Prostate gland (tissue), 2 donors: Measurements from ENCODE around the gene ATXN1. TPM values are rescaled to one million over a fixed set of nuclear protein-coding genes. Genes with fewer than 3 reads are reported as not detected.

Experiments used
- DNase-seq: peaks from one replicate; pipeline ENCODE4 v3.0.0-alpha.2; 2019; ENCODE audit warnings: low spot score
- H3K27ac ChIP-seq, 2 donors: fragments of 200-600 bp; sonication (generic); 2 replicates each; pipeline ENCODE4 v1.5.1; 2017 to 2019
- H3K27me3 ChIP-seq: fragments of 200-600 bp; sonication (generic); replicated peaks from 2 replicates; pipeline ENCODE4 v1.5.1; 2019; ENCODE audit not compliant: insufficient read depth
- H3K36me3 ChIP-seq, 2 donors: fragments of 200-600 bp; sonication (generic); 1 replicate in 1 of 2; 2 replicates in 1 of 2; pipeline versions ENCODE4 v1.5.1 to v1.8.1; 2017 to 2019
- H3K4me1 ChIP-seq: fragments of 200-600 bp; sonication (generic); replicated peaks from 2 replicates; pipeline ENCODE4 v1.5.1; 2019
- H3K4me3 ChIP-seq, 2 donors: fragments of 200-600 bp; sonication (generic); 2 replicates each; pipeline ENCODE4 v1.5.1; 2017 to 2019
- H3K9me3 ChIP-seq: fragments of 200-600 bp; sonication (generic); 2 replicates; pipeline ENCODE4 v1.5.1; 2017
- CTCF ChIP-seq, 4 experiments: fragments of 200-600 bp in 2 of 4; fragments of 450-650 bp in 2 of 4; sonication (generic) in 2 of 4; IDR thresholded peaks; 1 replicate in 3 of 4; 2 replicates in 1 of 4; pipeline ENCODE4 v1.5.1; 2016 to 2019; ENCODE audit warnings: antibody characterized with exemption in 4 of 4, mild to moderate bottlenecking in 2 of 4, moderate library complexity in 2 of 4
- POLR2A ChIP-seq: fragments of 450-650 bp; IDR thresholded peaks from one replicate; pipeline ENCODE4 v1.6.1; 2016; ENCODE audit warnings: antibody characterized with exemption, mild to moderate bottlenecking
- POLR2AphosphoS5 ChIP-seq: sonication (generic); formaldehyde crosslinking; IDR thresholded peaks from one replicate; pipeline ENCODE4 v1.6.1; 2017; ENCODE audit warnings: antibody characterized with exemption
- WGBS: methylation state at CpG from one replicate; pipeline ENCODE4 v1.1.5; 2018; 5-methylcytosine and 5-hydroxymethylcytosine counted together
- intact Hi-C: fragments of 100-400 bp; cut with DNase I; formaldehyde crosslinking; loops from one replicate; pipeline ENCODE4 v1.14.2; 2022
- total RNA-seq, 2 donors: library from RNA; depleted of rRNA; stranded (reverse); fragments of >200 nt; gene quantifications; one replicate each; pipeline ENCODE4 v1.1.0, GENCODE V29; 2016

The ATXN1 gene
- total RNA-seq, 2 donors from 2014 or later: 28.5 to 89.0 TPM

- TF ChIP-seq POLR2AphosphoS5 (no peak), CTCF (IDR thresholded peaks at IDR 0.05) (no peak), POLR2A (no peak)
These were observed 84.3 kb downstream of the ATXN1 start for GRCh38 chr6:16676978-16677377.

GRCh38 chr6:16676376-16676775, 84.9 kb downstream of the ATXN1 start:
- peaks cover 6% of the 10 kb centered on the region for H3K4me1 ChIP-seq
- no peak overlapping the region for H3K27ac ChIP-seq

More at GRCh38 chr6:16676978-16677377, 84.3 kb downstream of the ATXN1 start:
- intact Hi-C loops: no loop called here
- Histone ChIP-seq H3K27me3 (no peaks in the 10 kb centered on the region), H3K4me3 (no peak overlapping the region), H3K9me3 (no peaks in the 10 kb centered on the region), H3K4me1 (peaks cover 6% of the 10 kb centered on the region), H3K36me3 (no peaks in the 10 kb centered on the region), H3K27ac (no peak overlapping the region)
- 41% methylated on average over 6 of the region's 6 CpGs for whole genome bisulfite sequencing
- no peak for DNase-seq

GRCh38 chr6:16674801-16675392, 86.4 kb downstream of the ATXN1 start:
- H3K27ac ChIP-seq: no peak overlapping the region
- TF ChIP-seq CTCF (IDR thresholded peaks at IDR 0.05): no peak
- no peak for TF ChIP-seq POLR2AphosphoS5
- no peak for TF ChIP-seq POLR2A
- DNase-seq: no peak
- intact Hi-C loops: no loop called here
- no peaks in the 10 kb centered on the region for H3K36me3 ChIP-seq
- no peak overlapping the region for H3K4me3 ChIP-seq
- no peaks in the 10 kb centered on the region for H3K27me3 ChIP-seq
- peaks cover 6% of the 10 kb centered on the region for H3K4me1 ChIP-seq
- H3K9me3 ChIP-seq: no peaks in the 10 kb centered on the region
- WGBS: 58% methylated on average over 4 of the region's 4 CpGs

More at GRCh38 chr6:16676376-16676775, 84.9 kb downstream of the ATXN1 start:
- Histone ChIP-seq H3K36me3 (no peaks in the 10 kb centered on the region), H3K9me3 (no peaks in the 10 kb centered on the region), H3K4me3 (no peak overlapping the region), H3K27me3 (no peaks in the 10 kb centered on the region)
- intact Hi-C loops: no loop called here
- DNase-seq: no peak
- no peak for TF ChIP-seq CTCF (IDR thresholded peaks at IDR 0.05)
- no peak for TF ChIP-seq POLR2A
- no peak for TF ChIP-seq POLR2AphosphoS5
- WGBS: 54% methylated on average over 2 of the region's 2 CpGs

- intact Hi-C loops: no loop called here
- no peak overlapping the region for H3K27ac ChIP-seq
- peaks cover 6% of the 10 kb centered on the region for H3K4me1 ChIP-seq
These were observed 88.1 kb downstream of the ATXN1 start for GRCh38 chr6:16673011-16673797.

More at GRCh38 chr6:16673011-16673797, 88.1 kb downstream of the ATXN1 start:
- TF ChIP-seq CTCF (IDR thresholded peaks at IDR 0.05) (no peak), POLR2AphosphoS5 (no peak), POLR2A (no peak)
- no peaks in the 10 kb centered on the region for H3K27me3 ChIP-seq
- H3K4me3 ChIP-seq: no peak overlapping the region
- 78% methylated on average over 9 of the region's 9 CpGs for WGBS
- no peaks in the 10 kb centered on the region for H3K36me3 ChIP-seq
- no peak for DNase-seq
- H3K9me3 ChIP-seq: no peaks in the 10 kb centered on the region
